Liver (tissue), 3 donors: ENCODE data around the gene PCDHGB2.

Source experiments
- EGR1 ChIP-seq, 2 donors: IDR thresholded peaks; 2 replicates each; pipeline ENCODE4 v1.6.1; 2016 to 2018; ENCODE audit warnings: antibody characterized with exemption in 2 of 2, low read depth in 2 of 2
- GABPA ChIP-seq, 2 donors: IDR thresholded peaks in 1 of 2; conservative IDR thresholded peaks in 1 of 2; 2 replicates each; pipeline ENCODE4 v1.6.1; 2016; ENCODE audit warnings: antibody characterized with exemption in 2 of 2, mild to moderate bottlenecking in 1 of 2, moderate library complexity in 1 of 2
- JUND ChIP-seq, 2 donors: IDR thresholded peaks; 2 replicates each; pipeline ENCODE4 v1.6.1; 2016; ENCODE audit warnings: antibody characterized with exemption in 2 of 2
- NR2F2 ChIP-seq: IDR thresholded peaks from 2 replicates; pipeline ENCODE4 v1.6.1; 2016; ENCODE audit warnings: antibody characterized with exemption
- RXRA ChIP-seq, 2 donors: IDR thresholded peaks; 2 replicates each; pipeline ENCODE4 v1.6.1; 2017 to 2018; ENCODE audit warnings: antibody characterized with exemption in 2 of 2, mild to moderate bottlenecking in 1 of 2
- SP1 ChIP-seq: IDR thresholded peaks from 2 replicates; pipeline ENCODE4 v1.6.1; 2018; ENCODE audit warnings: antibody characterized with exemption, mild to moderate bottlenecking
- YY1 ChIP-seq: IDR thresholded peaks from 2 replicates; pipeline ENCODE4 v1.6.1; 2016; ENCODE audit warnings: antibody characterized with exemption, mild to moderate bottlenecking
- TF ChIP-seq, protein P1 (sequence below): IDR thresholded peaks from 2 replicates; pipeline ENCODE4 v1.6.1; 2016; ENCODE audit warnings: antibody characterized with exemption
- TF ChIP-seq, protein P2 (sequence below): fragments of 150-350 bp; IDR thresholded peaks from 2 replicates; pipeline ENCODE4 v1.5.1; 2017; ENCODE audit warnings: improper control_type of control experiment, low read depth, low read length; ENCODE audit not compliant: missing input control
- TF ChIP-seq, protein P3 (sequence below): IDR thresholded peaks from 2 replicates; pipeline ENCODE4 v1.6.1; 2016; ENCODE audit warnings: antibody characterized with exemption
- TF ChIP-seq, protein P4 (sequence below): IDR thresholded peaks from 2 replicates; pipeline ENCODE4 v1.6.1; 2016; ENCODE audit warnings: antibody characterized with exemption, mild to moderate bottlenecking
- donor health status: healthy.
- donor health status: healthy.

DNA sequence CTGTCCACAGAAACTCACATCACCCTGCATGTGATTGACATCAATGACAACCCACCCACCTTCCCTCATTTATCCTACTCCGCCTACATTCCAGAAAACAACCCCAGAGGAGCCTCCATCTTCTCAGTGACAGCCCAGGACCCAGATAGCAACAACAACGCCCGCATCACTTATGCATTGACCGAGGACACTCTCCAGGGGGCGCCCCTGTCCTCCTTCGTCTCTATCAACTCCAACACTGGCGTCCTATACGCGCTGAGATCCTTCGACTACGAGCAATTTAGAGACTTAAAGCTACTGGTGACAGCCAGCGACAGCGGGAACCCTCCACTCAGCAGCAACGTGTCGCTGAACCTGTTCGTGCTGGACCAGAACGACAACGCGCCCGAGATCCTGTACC lies 14.5 kb upstream of the PCDHGB2 start:
- TF ChIP-seq RXRA (IDR thresholded peaks at IDR 0.05) (no peak), GABPA (IDR thresholded peaks at IDR 0.05 in 1 of 2, conservative IDR thresholded peaks at IDR 0.05 in 1 of 2) (no peak), JUND (IDR thresholded peaks at IDR 0.05) (no peak), SP1 (no peak), YY1 (no peak), EGR1 (IDR thresholded peaks at IDR 0.05; ENCODE audit: low read depth in 2 of 2) (no peak), NR2F2 (no peak)
- TF ChIP-seq, protein P1, sequence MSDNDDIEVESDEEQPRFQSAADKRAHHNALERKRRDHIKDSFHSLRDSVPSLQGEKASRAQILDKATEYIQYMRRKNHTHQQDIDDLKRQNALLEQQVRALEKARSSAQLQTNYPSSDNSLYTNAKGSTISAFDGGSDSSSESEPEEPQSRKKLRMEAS, result no peak
- TF ChIP-seq, protein P2, sequence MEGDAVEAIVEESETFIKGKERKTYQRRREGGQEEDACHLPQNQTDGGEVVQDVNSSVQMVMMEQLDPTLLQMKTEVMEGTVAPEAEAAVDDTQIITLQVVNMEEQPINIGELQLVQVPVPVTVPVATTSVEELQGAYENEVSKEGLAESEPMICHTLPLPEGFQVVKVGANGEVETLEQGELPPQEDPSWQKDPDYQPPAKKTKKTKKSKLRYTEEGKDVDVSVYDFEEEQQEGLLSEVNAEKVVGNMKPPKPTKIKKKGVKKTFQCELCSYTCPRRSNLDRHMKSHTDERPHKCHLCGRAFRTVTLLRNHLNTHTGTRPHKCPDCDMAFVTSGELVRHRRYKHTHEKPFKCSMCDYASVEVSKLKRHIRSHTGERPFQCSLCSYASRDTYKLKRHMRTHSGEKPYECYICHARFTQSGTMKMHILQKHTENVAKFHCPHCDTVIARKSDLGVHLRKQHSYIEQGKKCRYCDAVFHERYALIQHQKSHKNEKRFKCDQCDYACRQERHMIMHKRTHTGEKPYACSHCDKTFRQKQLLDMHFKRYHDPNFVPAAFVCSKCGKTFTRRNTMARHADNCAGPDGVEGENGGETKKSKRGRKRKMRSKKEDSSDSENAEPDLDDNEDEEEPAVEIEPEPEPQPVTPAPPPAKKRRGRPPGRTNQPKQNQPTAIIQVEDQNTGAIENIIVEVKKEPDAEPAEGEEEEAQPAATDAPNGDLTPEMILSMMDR, result no peak
- TF ChIP-seq, protein P3, sequence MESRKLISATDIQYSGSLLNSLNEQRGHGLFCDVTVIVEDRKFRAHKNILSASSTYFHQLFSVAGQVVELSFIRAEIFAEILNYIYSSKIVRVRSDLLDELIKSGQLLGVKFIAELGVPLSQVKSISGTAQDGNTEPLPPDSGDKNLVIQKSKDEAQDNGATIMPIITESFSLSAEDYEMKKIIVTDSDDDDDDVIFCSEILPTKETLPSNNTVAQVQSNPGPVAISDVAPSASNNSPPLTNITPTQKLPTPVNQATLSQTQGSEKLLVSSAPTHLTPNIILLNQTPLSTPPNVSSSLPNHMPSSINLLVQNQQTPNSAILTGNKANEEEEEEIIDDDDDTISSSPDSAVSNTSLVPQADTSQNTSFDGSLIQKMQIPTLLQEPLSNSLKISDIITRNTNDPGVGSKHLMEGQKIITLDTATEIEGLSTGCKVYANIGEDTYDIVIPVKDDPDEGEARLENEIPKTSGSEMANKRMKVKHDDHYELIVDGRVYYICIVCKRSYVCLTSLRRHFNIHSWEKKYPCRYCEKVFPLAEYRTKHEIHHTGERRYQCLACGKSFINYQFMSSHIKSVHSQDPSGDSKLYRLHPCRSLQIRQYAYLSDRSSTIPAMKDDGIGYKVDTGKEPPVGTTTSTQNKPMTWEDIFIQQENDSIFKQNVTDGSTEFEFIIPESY, result no peak
- TF ChIP-seq, protein P4, sequence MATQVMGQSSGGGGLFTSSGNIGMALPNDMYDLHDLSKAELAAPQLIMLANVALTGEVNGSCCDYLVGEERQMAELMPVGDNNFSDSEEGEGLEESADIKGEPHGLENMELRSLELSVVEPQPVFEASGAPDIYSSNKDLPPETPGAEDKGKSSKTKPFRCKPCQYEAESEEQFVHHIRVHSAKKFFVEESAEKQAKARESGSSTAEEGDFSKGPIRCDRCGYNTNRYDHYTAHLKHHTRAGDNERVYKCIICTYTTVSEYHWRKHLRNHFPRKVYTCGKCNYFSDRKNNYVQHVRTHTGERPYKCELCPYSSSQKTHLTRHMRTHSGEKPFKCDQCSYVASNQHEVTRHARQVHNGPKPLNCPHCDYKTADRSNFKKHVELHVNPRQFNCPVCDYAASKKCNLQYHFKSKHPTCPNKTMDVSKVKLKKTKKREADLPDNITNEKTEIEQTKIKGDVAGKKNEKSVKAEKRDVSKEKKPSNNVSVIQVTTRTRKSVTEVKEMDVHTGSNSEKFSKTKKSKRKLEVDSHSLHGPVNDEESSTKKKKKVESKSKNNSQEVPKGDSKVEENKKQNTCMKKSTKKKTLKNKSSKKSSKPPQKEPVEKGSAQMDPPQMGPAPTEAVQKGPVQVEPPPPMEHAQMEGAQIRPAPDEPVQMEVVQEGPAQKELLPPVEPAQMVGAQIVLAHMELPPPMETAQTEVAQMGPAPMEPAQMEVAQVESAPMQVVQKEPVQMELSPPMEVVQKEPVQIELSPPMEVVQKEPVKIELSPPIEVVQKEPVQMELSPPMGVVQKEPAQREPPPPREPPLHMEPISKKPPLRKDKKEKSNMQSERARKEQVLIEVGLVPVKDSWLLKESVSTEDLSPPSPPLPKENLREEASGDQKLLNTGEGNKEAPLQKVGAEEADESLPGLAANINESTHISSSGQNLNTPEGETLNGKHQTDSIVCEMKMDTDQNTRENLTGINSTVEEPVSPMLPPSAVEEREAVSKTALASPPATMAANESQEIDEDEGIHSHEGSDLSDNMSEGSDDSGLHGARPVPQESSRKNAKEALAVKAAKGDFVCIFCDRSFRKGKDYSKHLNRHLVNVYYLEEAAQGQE, result no peak
